ENCODE measurements around the gene CMKLR1. TPM values are rescaled to one million over a fixed set of nuclear protein-coding genes. Genes with fewer than 3 reads are reported as not detected.

Gene CMKLR1
- total RNA-seq, 1 donor from 2014 or later, result 10.1 TPM

DNA sequence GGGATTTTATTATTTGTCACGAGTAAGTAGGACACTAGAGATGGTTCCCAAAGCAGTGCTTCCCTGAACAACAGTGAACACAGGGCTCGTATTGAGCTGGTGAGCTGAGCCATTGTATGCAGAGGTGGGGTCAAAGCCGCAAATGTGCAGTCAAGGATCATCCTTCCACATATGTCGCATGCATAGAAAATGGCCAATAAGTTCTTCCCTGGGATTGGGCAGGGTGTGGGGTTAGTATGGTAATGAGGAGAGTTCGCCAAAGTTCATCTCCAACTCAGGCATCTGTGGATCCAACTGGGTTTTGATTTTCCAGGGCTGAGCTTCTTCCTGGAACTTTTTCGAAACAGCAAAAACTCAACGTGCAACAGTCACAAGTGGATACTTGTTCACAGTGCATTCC lies 86.6 kb downstream of the CMKLR1 start:
- Histone ChIP-seq H3K4me1 (no peaks in the 10 kb centered on the region), H3K4me3 (no peak overlapping the region), H3K27ac (no peak overlapping the region), H3K9me3 (no peaks in the 10 kb centered on the region), H3K27me3 (no peaks in the 10 kb centered on the region), H3K36me3 (no peaks in the 10 kb centered on the region)
- DNase-seq (ENCODE audit: extremely low spot score in 2 of 2), result no peak
- TF ChIP-seq, protein P1, sequence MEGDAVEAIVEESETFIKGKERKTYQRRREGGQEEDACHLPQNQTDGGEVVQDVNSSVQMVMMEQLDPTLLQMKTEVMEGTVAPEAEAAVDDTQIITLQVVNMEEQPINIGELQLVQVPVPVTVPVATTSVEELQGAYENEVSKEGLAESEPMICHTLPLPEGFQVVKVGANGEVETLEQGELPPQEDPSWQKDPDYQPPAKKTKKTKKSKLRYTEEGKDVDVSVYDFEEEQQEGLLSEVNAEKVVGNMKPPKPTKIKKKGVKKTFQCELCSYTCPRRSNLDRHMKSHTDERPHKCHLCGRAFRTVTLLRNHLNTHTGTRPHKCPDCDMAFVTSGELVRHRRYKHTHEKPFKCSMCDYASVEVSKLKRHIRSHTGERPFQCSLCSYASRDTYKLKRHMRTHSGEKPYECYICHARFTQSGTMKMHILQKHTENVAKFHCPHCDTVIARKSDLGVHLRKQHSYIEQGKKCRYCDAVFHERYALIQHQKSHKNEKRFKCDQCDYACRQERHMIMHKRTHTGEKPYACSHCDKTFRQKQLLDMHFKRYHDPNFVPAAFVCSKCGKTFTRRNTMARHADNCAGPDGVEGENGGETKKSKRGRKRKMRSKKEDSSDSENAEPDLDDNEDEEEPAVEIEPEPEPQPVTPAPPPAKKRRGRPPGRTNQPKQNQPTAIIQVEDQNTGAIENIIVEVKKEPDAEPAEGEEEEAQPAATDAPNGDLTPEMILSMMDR (IDR thresholded peaks at IDR 0.05), result no peak
- TF ChIP-seq POLR2A (IDR thresholded peaks at IDR 0.05) (no peak), POLR2AphosphoS5 (IDR thresholded peaks at IDR 0.05; ENCODE audit: insufficient read depth in 1 of 2, low read depth in 1 of 2) (no peak)
- intact Hi-C loops (cut with DNase I), result no loop called here

DNA sequence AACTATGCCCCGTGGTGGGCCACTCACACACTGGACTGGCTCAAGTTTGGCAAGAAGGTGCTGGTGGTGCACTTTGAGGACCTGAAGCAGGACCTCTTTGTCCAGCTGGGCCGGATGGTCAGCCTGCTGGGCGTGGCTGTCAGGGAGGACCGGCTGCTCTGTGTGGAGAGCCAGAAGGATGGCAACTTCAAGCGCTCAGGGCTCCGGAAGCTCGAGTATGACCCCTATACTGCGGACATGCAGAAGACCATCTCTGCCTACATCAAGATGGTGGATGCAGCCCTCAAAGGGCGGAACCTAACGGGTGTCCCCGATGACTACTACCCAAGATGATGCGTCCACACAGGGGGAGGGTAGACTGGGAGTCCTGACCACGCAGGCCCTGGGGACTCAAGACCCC lies 91.1 kb downstream of the CMKLR1 start:
- DNase-seq (ENCODE audit: extremely low spot score in 2 of 2), result no peak
- H3K27me3 ChIP-seq, result no peaks in the 10 kb centered on the region
- no peaks in the 10 kb centered on the region for H3K9me3 ChIP-seq
- no peaks in the 10 kb centered on the region for H3K36me3 ChIP-seq
- H3K27ac ChIP-seq, result no peak overlapping the region
- H3K4me3 ChIP-seq, result no peak overlapping the region
- no peaks in the 10 kb centered on the region for H3K4me1 ChIP-seq
- TF ChIP-seq POLR2A (IDR thresholded peaks at IDR 0.05) (no peak), POLR2AphosphoS5 (IDR thresholded peaks at IDR 0.05; ENCODE audit: insufficient read depth in 1 of 2, low read depth in 1 of 2) (no peak)
- TF ChIP-seq, protein P1 (IDR thresholded peaks at IDR 0.05), result no peak
- intact Hi-C loops (cut with DNase I), result no loop called here

DNA sequence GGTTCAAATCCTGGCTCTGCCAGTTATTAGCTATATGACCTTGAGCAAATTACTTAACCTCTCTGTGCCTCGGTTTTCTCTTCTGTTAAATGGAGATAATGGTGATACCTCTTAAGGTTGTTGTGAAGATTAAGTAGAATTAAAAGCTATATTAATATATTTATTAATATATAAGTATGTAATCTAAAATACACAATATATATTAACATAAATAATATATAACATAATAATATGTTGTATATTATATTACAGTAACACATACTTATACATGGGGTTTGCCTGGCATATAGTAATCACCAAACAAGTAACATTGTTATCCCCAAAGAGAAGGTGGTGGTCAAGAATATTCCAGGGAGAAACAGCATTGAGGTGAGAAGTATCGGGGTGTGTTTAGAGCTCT lies 92.0 kb downstream of the CMKLR1 start:
- TF ChIP-seq POLR2A (IDR thresholded peaks at IDR 0.05), result no peak
- TF ChIP-seq, protein P1 (IDR thresholded peaks at IDR 0.05), result no peak
- no peak for TF ChIP-seq POLR2AphosphoS5 (IDR thresholded peaks at IDR 0.05; ENCODE audit: insufficient read depth in 1 of 2, low read depth in 1 of 2)
- DNase-seq (ENCODE audit: extremely low spot score in 2 of 2), result no peak
- no peaks in the 10 kb centered on the region for H3K9me3 ChIP-seq
- H3K27ac ChIP-seq, result no peak overlapping the region
- H3K4me3 ChIP-seq, result no peak overlapping the region
- intact Hi-C loops (cut with DNase I), result no loop called here
- no peaks in the 10 kb centered on the region for H3K4me1 ChIP-seq
- no peaks in the 10 kb centered on the region for H3K27me3 ChIP-seq
- H3K36me3 ChIP-seq, result no peaks in the 10 kb centered on the region

DNA sequence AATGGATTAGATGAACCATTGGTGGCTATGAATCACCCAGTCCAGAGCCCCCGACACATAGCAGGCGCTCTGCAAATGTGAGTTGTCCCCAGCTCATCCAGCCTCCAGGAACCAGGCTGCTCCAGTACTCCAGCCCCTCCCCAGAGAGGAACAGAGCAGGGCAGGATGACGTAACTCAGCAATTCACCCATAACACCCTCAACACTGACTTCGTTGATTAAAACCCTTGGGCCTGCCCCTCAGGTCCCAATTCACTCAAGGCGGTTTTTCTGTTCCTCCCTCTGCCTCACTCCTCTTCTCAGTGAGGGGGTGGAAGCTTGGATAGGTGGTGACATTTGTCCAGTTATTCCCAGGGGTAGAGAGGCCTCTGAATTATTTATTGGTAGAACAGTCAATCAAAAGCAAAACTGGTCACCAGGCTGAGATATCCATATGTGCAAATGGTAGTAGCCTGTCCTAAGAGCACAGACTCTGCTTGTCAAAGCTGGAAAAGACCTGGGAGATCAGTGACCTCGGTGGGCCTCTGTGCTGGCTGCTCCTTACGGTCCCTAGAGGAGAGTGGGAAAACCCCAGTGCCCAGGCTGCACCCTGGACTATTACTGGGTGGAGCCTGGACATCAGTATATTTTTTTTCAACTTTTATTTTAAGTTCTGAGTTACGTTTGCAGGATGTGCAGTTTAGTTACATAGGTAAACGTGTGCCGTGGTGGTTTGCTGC lies 97.0 kb downstream of the CMKLR1 start:
- H3K4me3 ChIP-seq, result no peak overlapping the region
- no peaks in the 10 kb centered on the region for H3K27me3 ChIP-seq
- H3K9me3 ChIP-seq, result no peaks in the 10 kb centered on the region
- H3K36me3 ChIP-seq, result no peaks in the 10 kb centered on the region
- H3K27ac ChIP-seq, result no peak overlapping the region
- no peak for DNase-seq (ENCODE audit: extremely low spot score in 2 of 2)
- no peak for TF ChIP-seq POLR2A (IDR thresholded peaks at IDR 0.05)
- TF ChIP-seq, protein P1 (IDR thresholded peaks at IDR 0.05), result no peak
- no peak for TF ChIP-seq POLR2AphosphoS5 (IDR thresholded peaks at IDR 0.05; ENCODE audit: insufficient read depth in 1 of 2, low read depth in 1 of 2)
- no peaks in the 10 kb centered on the region for H3K4me1 ChIP-seq
- intact Hi-C loops (cut with DNase I), result no loop called here

GRCh38 chr12:108240928-108241327 lies 98.2 kb downstream of the CMKLR1 start:
- H3K9me3 ChIP-seq, result no peaks in the 10 kb centered on the region
- no peaks in the 10 kb centered on the region for H3K4me1 ChIP-seq
- intact Hi-C loops (cut with DNase I), result no loop called here
- no peak overlapping the region for H3K27ac ChIP-seq
- DNase-seq (ENCODE audit: extremely low spot score in 2 of 2), result no peak
- H3K36me3 ChIP-seq, result no peaks in the 10 kb centered on the region
- H3K4me3 ChIP-seq, result no peak overlapping the region
- TF ChIP-seq, protein P1 (IDR thresholded peaks at IDR 0.05), result no peak
- TF ChIP-seq POLR2A (IDR thresholded peaks at IDR 0.05) (no peak), POLR2AphosphoS5 (IDR thresholded peaks at IDR 0.05; ENCODE audit: insufficient read depth in 1 of 2, low read depth in 1 of 2) (no peak)
- no peaks in the 10 kb centered on the region for H3K27me3 ChIP-seq
